OCI-M1 (cell line): Measurements from ENCODE around the gene LY6G6C.

Experiments used
- DNase-seq: peaks from one replicate; lab custom pipeline; 2025; lab: John Stamatoyannopoulos, UW

LY6G6C gene

GRCh38 chr6:31680226-31681134 is 41.1 kb downstream of the LY6G6C start, which contains the start of gene LY6G5C:
Gene LY6G5C, minus strand, starts transcription at chr6:31681067. Its CDS starts 694 bp downstream, at chr6:31680373.
- DNase-seq = peak; percentile 90

- DNase-seq = no peak
Measured at GRCh38 chr6:31677955-31678354, 43.6 kb downstream of the LY6G6C start.

GRCh38 chr6:31676904-31677303 is 44.6 kb downstream of the LY6G6C start:
- DNase-seq = no peak

- no peak for DNase-seq
Measured at GRCh38 chr6:31676322-31676903, 45.1 kb downstream of the LY6G6C start.

GRCh38 chr6:31669676-31670075 is 51.9 kb downstream of the LY6G6C start, which contains the start of gene LY6G5B:
Gene LY6G5B, plus strand, starts transcription at chr6:31669976. Its CDS starts 975 bp downstream, at chr6:31670951.
- DNase-seq = no peak
